ENCODE measurements around the gene SLITRK6. TPM values are rescaled to one million over a fixed set of nuclear protein-coding genes. Genes with fewer than 3 reads are reported as not detected.

The SLITRK6 gene, protein sequence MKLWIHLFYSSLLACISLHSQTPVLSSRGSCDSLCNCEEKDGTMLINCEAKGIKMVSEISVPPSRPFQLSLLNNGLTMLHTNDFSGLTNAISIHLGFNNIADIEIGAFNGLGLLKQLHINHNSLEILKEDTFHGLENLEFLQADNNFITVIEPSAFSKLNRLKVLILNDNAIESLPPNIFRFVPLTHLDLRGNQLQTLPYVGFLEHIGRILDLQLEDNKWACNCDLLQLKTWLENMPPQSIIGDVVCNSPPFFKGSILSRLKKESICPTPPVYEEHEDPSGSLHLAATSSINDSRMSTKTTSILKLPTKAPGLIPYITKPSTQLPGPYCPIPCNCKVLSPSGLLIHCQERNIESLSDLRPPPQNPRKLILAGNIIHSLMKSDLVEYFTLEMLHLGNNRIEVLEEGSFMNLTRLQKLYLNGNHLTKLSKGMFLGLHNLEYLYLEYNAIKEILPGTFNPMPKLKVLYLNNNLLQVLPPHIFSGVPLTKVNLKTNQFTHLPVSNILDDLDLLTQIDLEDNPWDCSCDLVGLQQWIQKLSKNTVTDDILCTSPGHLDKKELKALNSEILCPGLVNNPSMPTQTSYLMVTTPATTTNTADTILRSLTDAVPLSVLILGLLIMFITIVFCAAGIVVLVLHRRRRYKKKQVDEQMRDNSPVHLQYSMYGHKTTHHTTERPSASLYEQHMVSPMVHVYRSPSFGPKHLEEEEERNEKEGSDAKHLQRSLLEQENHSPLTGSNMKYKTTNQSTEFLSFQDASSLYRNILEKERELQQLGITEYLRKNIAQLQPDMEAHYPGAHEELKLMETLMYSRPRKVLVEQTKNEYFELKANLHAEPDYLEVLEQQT
- 42.0 TPM for polyA plus RNA-seq (2013, experiment 1 of 2)
- 44.9 TPM for polyA plus RNA-seq (2013, experiment 2 of 2)

DNA sequence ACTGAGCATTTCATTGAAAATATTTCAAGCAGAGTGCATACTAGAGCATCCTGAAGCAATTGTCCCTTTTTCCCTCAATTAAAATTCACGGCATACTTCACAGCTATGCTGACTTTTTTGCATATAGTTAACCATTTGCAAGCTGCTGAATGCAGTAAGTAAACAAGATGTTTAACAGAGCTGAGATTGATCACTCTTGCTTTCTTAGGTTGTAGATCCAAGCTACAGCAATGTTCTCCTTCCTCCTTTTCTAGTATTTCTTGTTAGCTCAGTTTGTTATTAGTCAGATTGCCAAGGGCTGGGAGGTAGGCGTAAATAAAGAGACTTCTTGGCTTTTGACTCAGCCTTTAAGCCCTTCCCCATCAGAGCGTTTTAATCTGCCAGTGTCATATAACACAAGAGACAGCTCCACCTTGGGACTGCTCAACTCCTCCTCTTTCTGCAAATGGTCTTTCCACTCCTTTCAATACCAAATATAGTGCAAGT is at the start of gene SLITRK6:
Gene SLITRK6 (minus strand): TSS at position 323 of the 486 bp plus-strand sequence. CDS start 2,911 bp downstream, outside the sequence.
- H3K9me3 ChIP-seq (ENCODE audit: control insufficient read depth, low read length) = no peaks in the 10 kb centered on the region
- H3K36me3 ChIP-seq (ENCODE audit: control insufficient read depth, insufficient read depth, low read length) = no peaks in the 10 kb centered on the region
- H3K27ac ChIP-seq (ENCODE audit: low read depth, low read length, severe bottlenecking) = peak within 1 kb of the TSS; percentile 68
- H3K4me3 ChIP-seq (ENCODE audit: extremely low read depth, insufficient read depth, low read length, poor library complexity, severe bottlenecking) = peak within 1 kb of the TSS; percentile 35
- H3K4me1 ChIP-seq (ENCODE audit: control insufficient read depth, insufficient read depth, low read length, poor library complexity, severe bottlenecking) = no peaks in the 10 kb centered on the region
- WGBS, 2 experiments (ENCODE audit: insufficient coverage in 2 of 2) = 0% methylated on average over 2 of the region's 3 CpGs; no CpG with 5 or more reads in 1 of the 2 experiments

DNA sequence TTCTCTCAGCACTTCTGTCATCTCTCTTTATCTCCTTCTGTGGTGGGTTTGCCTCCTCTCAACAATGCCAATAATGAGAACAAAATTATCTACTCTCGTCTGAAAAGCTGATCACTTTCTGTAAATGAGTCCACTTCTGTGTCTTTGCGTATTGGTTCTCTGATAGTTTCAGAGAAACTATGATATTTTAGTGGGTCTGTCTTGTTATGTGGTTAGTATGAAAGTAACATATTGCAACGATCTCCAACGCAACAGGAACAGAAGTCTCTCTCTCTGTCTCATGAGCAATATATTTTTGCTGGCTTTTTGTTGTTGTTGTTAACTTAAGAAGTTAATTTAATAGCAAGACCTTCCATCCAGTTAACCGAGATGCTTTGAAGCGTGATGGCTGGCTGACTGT is 47.8 kb upstream of the SLITRK6 start:
- H3K4me3 ChIP-seq (ENCODE audit: extremely low read depth, insufficient read depth, low read length, poor library complexity, severe bottlenecking) = no peak overlapping the region
- WGBS, 2 experiments (ENCODE audit: insufficient coverage in 2 of 2) = 80 to 100% methylated on average over 2 to 4 of the region's 6 CpGs
- H3K27ac ChIP-seq (ENCODE audit: low read depth, low read length, severe bottlenecking) = no peak overlapping the region
- no peaks in the 10 kb centered on the region for H3K36me3 ChIP-seq (ENCODE audit: control insufficient read depth, insufficient read depth, low read length)
- no peaks in the 10 kb centered on the region for H3K4me1 ChIP-seq (ENCODE audit: control insufficient read depth, insufficient read depth, low read length, poor library complexity, severe bottlenecking)
- no peaks in the 10 kb centered on the region for H3K9me3 ChIP-seq (ENCODE audit: control insufficient read depth, low read length)

DNA sequence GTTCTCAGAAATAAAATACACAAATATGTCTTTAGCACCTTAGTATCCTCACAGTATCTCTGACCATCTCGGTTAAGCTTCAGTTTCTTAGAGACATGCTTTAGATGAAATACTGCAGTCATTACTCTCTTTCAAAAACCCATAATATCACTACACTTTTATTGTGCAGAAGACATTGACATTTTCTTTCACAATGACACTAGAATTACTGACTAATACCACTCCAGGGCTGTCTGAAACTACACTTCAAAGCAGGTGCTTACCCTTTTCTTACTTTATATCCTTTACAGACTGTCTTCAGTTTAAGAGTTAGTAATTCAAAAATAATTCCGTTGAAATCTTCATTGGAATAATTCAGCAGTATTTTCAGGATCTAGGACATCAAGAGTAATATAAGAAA is 42.2 kb upstream of the SLITRK6 start:
- no peaks in the 10 kb centered on the region for H3K9me3 ChIP-seq (ENCODE audit: control insufficient read depth, low read length)
- H3K36me3 ChIP-seq (ENCODE audit: control insufficient read depth, insufficient read depth, low read length) = no peaks in the 10 kb centered on the region
- WGBS, 2 experiments (ENCODE audit: insufficient coverage in 2 of 2) = 100% methylated on average over 1 of the region's 2 CpGs; no CpG with 5 or more reads in 1 of the 2 experiments
- H3K4me3 ChIP-seq (ENCODE audit: extremely low read depth, insufficient read depth, low read length, poor library complexity, severe bottlenecking) = no peak overlapping the region
- H3K27ac ChIP-seq (ENCODE audit: low read depth, low read length, severe bottlenecking) = no peak overlapping the region
- H3K4me1 ChIP-seq (ENCODE audit: control insufficient read depth, insufficient read depth, low read length, poor library complexity, severe bottlenecking) = no peaks in the 10 kb centered on the region

DNA sequence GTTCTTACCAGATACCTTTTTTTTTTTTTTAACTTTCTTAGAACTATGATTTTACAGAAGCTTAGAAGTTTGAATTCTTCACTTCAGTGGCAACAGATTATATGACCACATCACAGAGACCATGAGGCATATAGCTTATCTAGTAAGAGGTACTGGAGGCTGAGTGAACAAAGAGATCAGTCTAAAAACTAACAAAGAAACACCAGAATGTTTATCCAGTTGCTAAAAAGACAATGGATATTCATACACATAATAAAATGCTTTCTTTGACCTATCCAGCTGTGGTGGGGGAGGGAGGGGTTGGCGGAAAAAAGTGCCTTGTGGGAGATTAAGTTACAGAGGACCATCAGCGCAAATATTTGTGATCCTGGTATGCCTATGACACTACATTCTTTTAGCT is 34.7 kb upstream of the SLITRK6 start:
- WGBS, 2 experiments (ENCODE audit: insufficient coverage in 2 of 2) = no CpG with 5 or more reads among the region's 2 CpGs
- no peak overlapping the region for H3K4me3 ChIP-seq (ENCODE audit: extremely low read depth, insufficient read depth, low read length, poor library complexity, severe bottlenecking)
- no peak overlapping the region for H3K27ac ChIP-seq (ENCODE audit: low read depth, low read length, severe bottlenecking)
- H3K9me3 ChIP-seq (ENCODE audit: control insufficient read depth, low read length) = no peaks in the 10 kb centered on the region
- H3K36me3 ChIP-seq (ENCODE audit: control insufficient read depth, insufficient read depth, low read length) = no peaks in the 10 kb centered on the region
- H3K4me1 ChIP-seq (ENCODE audit: control insufficient read depth, insufficient read depth, low read length, poor library complexity, severe bottlenecking) = no peaks in the 10 kb centered on the region

DNA sequence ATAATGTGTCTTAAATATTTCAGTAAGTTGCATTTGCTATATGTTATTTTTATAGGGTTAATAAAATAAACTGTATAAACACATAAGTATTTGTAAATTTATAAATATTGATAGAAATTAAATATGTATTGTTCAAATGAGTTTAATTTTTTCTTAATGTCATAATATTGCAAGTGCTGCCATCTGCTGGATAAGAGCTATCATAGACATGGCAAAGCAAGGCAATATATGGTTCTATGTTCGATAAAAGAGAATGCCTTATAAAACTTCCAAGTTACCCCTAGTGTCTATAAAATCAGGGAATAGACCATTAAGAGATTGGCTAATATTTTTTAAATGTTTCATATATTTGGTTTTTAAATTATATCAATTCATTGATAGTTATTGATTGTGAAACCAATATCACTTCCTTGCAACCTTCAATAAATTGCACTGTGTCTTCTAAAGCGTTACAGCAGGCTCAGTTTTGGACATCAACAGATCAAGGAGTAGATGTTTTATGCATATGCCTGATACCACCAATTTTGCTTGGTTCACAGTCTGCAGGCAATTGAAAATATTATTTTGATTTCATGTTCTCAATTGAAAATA is 29.0 kb upstream of the SLITRK6 start:
- no peak overlapping the region for H3K4me3 ChIP-seq (ENCODE audit: extremely low read depth, insufficient read depth, low read length, poor library complexity, severe bottlenecking)
- no peaks in the 10 kb centered on the region for H3K36me3 ChIP-seq (ENCODE audit: control insufficient read depth, insufficient read depth, low read length)
- H3K27ac ChIP-seq (ENCODE audit: low read depth, low read length, severe bottlenecking) = no peak overlapping the region
- WGBS, 2 experiments (ENCODE audit: insufficient coverage in 2 of 2) = 80 to 100% methylated on average over 1 of the region's 2 CpGs
- no peaks in the 10 kb centered on the region for H3K9me3 ChIP-seq (ENCODE audit: control insufficient read depth, low read length)
- H3K4me1 ChIP-seq (ENCODE audit: control insufficient read depth, insufficient read depth, low read length, poor library complexity, severe bottlenecking) = peaks cover 7% of the 10 kb centered on the region

DNA sequence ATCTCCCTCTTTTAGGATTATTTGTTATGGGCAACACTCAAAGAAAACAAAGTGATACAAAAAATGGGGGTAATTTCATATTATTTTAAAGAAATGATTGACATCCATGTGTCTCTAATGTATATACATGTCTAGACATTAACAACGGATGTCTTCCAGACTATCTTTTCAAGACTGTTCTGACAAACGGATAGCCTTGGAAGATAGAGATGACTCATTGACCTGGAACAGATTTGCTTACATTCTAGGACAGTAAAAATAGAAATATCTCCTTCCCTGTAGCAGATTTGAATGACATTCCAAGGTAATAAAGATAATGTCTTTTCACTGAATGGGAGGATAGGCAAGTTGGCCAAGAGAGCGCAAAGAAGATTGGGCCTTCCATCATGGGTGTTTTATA is 26.2 kb upstream of the SLITRK6 start:
- H3K36me3 ChIP-seq (ENCODE audit: control insufficient read depth, insufficient read depth, low read length) = no peaks in the 10 kb centered on the region
- no peaks in the 10 kb centered on the region for H3K9me3 ChIP-seq (ENCODE audit: control insufficient read depth, low read length)
- H3K4me3 ChIP-seq (ENCODE audit: extremely low read depth, insufficient read depth, low read length, poor library complexity, severe bottlenecking) = no peak overlapping the region
- no peak overlapping the region for H3K27ac ChIP-seq (ENCODE audit: low read depth, low read length, severe bottlenecking)
- WGBS, 2 experiments (ENCODE audit: insufficient coverage in 2 of 2) = 100% methylated on average over 1 of the region's 3 CpGs; no CpG with 5 or more reads in 1 of the 2 experiments
- peaks cover 7% of the 10 kb centered on the region for H3K4me1 ChIP-seq (ENCODE audit: control insufficient read depth, insufficient read depth, low read length, poor library complexity, severe bottlenecking)

DNA sequence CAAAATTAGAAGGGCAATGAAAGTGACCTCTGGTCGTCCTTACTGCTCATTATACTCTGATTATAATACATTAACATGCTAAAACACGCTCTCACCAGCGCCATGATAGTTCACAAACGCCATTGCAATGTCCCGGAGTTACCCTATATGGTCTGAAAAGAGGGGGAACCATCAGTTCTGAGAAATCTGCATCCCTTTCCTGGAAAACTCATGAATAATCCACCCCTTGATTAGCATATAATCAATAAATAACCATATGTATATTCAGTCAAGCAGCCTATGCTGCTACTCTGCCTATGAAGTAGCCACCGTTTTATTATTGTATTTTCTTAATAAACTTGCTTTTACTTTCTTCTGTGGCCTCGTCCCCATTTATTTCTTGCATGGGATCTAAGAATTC is 24.6 kb upstream of the SLITRK6 start:
- Histone ChIP-seq H3K4me3 (ENCODE audit: extremely low read depth, insufficient read depth, low read length, poor library complexity, severe bottlenecking) (no peak overlapping the region), H3K9me3 (ENCODE audit: control insufficient read depth, low read length) (no peaks in the 10 kb centered on the region)

DNA sequence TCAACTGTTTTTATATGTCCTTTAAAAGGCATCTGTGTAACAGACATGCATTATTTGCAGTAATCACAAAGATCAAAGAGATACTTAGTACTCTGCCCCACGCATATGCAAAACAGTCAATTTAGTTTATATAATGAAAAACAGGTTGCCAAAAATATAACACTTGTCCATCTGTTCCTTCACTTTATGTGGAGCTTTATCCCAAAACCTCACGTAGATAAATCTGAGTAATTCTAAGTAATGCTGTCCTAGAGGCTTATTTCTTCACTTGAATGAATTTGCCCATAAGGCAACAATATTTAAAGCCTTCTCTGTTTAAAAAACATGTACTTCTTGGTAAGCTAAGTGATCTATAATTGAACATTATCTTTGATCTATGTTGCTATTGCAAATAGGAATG is 20.3 kb upstream of the SLITRK6 start:
- no peak overlapping the region for H3K4me3 ChIP-seq (ENCODE audit: extremely low read depth, insufficient read depth, low read length, poor library complexity, severe bottlenecking)
- no CpG with 5 or more reads among the region's 2 CpGs for WGBS, 2 experiments (ENCODE audit: insufficient coverage in 2 of 2)
- H3K36me3 ChIP-seq (ENCODE audit: control insufficient read depth, insufficient read depth, low read length) = no peaks in the 10 kb centered on the region
- H3K27ac ChIP-seq (ENCODE audit: low read depth, low read length, severe bottlenecking) = no peak overlapping the region
- H3K9me3 ChIP-seq (ENCODE audit: control insufficient read depth, low read length) = no peaks in the 10 kb centered on the region
- H3K4me1 ChIP-seq (ENCODE audit: control insufficient read depth, insufficient read depth, low read length, poor library complexity, severe bottlenecking) = no peaks in the 10 kb centered on the region

More for the DNA sequence above, 24.6 kb upstream of the SLITRK6 start:
- H3K27ac ChIP-seq (ENCODE audit: low read depth, low read length, severe bottlenecking) = no peak overlapping the region
- H3K36me3 ChIP-seq (ENCODE audit: control insufficient read depth, insufficient read depth, low read length) = no peaks in the 10 kb centered on the region
- peaks cover 7% of the 10 kb centered on the region for H3K4me1 ChIP-seq (ENCODE audit: control insufficient read depth, insufficient read depth, low read length, poor library complexity, severe bottlenecking)
- 71% methylated on average over 2 of the region's 7 CpGs; no CpG with 5 or more reads in 1 of the 2 experiments for WGBS, 2 experiments (ENCODE audit: insufficient coverage in 2 of 2)

DNA sequence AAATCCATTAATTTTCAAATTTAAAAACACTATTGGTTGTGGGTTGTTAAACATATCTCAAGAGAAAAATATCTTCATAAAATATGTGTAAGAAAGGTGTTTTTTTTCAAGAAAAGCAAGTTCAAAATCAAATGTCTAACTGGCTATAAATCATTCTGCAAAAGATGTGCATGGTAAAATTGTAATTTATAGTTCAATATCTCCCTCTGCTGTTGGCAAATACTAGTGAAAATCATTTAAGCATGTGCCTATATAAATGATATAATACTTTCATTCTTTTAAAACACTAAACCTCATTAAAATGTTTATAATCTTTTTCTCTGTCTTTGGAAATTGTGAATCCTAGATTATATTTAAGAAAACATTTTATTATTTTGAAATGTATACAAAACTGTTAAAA is 17.2 kb upstream of the SLITRK6 start:
- H3K36me3 ChIP-seq (ENCODE audit: control insufficient read depth, insufficient read depth, low read length) = no peaks in the 10 kb centered on the region
- H3K4me1 ChIP-seq (ENCODE audit: control insufficient read depth, insufficient read depth, low read length, poor library complexity, severe bottlenecking) = no peaks in the 10 kb centered on the region
- H3K27ac ChIP-seq (ENCODE audit: low read depth, low read length, severe bottlenecking) = no peak overlapping the region
- no peaks in the 10 kb centered on the region for H3K9me3 ChIP-seq (ENCODE audit: control insufficient read depth, low read length)
- H3K4me3 ChIP-seq (ENCODE audit: extremely low read depth, insufficient read depth, low read length, poor library complexity, severe bottlenecking) = no peak overlapping the region

DNA sequence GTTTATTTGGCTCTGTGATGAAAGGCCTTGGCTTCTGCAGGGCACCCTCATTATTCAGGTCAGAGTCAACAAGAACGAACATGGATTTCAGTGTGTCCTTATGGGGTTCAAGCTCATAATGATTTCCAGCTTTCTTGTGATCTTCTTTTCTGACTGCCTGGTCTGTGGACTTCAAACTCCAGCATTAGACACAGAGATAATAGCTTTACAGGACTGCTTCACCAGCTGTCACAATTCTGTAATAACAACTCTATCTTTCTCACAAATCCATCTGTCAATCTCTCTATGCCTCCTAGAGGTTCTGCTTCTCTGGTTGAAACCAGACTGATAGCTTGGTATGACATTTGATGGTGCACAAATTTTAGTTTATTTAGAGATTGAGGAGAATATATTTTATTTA is 13.1 kb upstream of the SLITRK6 start:
- H3K36me3 ChIP-seq (ENCODE audit: control insufficient read depth, insufficient read depth, low read length) = no peaks in the 10 kb centered on the region
- WGBS, 2 experiments (ENCODE audit: insufficient coverage in 2 of 2) = 100% methylated on average over 1 of the region's 1 CpG
- no peaks in the 10 kb centered on the region for H3K9me3 ChIP-seq (ENCODE audit: control insufficient read depth, low read length)

More for the DNA sequence above, 13.1 kb upstream of the SLITRK6 start:
- H3K4me3 ChIP-seq (ENCODE audit: extremely low read depth, insufficient read depth, low read length, poor library complexity, severe bottlenecking) = no peak overlapping the region
- no peak overlapping the region for H3K27ac ChIP-seq (ENCODE audit: low read depth, low read length, severe bottlenecking)
- H3K4me1 ChIP-seq (ENCODE audit: control insufficient read depth, insufficient read depth, low read length, poor library complexity, severe bottlenecking) = no peaks in the 10 kb centered on the region
